ENCODE data around the gene CPA1.

DNA sequence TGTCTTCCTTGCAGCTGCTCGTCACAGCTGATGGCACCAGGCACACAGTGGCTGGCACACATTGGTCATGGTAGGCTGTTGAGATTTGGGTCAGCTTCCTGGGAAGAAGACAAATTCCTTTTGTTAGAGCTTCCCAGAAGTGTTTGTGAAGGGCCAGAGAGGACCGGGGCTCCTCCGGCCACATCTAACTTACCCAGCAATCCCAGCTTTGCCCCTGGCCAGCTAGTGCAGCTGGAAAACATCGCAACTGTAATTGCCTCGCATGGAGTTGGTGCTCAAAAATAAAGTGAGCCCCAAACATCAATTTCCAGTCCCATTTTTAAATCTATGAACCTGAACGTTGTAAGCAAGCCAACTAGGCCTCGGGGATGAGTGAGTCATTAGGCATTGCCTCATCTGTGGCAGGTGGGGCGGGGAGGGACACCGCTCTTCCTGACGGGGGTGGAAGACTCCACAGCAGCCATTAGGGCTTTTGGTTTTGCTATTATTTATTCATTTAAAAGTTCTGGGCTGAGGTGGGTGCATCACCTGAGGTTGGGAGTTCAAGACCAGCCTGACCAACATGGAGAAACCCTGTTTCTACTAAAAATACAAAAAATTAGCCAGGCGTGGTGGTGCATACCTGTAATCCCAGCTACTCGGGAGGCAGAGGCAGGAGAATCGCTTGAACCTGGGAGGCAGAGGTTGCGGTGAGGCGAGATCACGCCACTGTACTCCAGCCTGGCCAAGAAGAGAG is 23.2 kb upstream of the CPA1 start:
- TF ChIP-seq EZH2 (IDR thresholded peaks at IDR 0.05) (no peak), POLR2AphosphoS5 (IDR thresholded peaks at IDR 0.05; ENCODE audit: borderline replicate concordance, low read depth, low read length) (no peak)

All from SK-N-MC (cell line).